Central memory CD8-positive, alpha-beta T cell (primary cell): Measurements from ENCODE around the gene KCNMB3.
A peak's percentile ranks its signal among the peaks of the same experiment; 100 is the strongest.
"Not testable (repeated sequence)": the region's sequence is repeated elsewhere in the genome, so short reads cannot be mapped to it uniquely, and the experiment has no call there.

Source experiments
- ATAC-seq: fragments of 150-1000 bp; cut with Tn5 transposase; replicated peaks from 2 replicates; pipeline ENCODE4 v1.10.0; 2022; ENCODE audit warnings: mild to moderate bottlenecking, moderate FRiP score, moderate number of reproducible peaks; ENCODE audit not compliant: poor library complexity, severe bottlenecking; ENCODE audit errors: extremely low read depth
- DNase-seq, 2 donors: peaks; one replicate each; pipeline ENCODE4 v3.0.0; 2021; ENCODE audit warnings: low spot score in 2 of 2
- H3K27ac Mint-ChIP-seq: one replicate; pipeline ENCODE4 v1.8.0; 2022; ENCODE audit warnings: low read depth, mild to moderate bottlenecking, moderate library complexity, mixed read lengths
- H3K27me3 Mint-ChIP-seq: one replicate; pipeline ENCODE4 v1.8.0; 2022; ENCODE audit warnings: mixed read lengths
- H3K36me3 Mint-ChIP-seq: one replicate; pipeline ENCODE4 v1.8.0; 2022; ENCODE audit warnings: mild to moderate bottlenecking, moderate library complexity, mixed read lengths; ENCODE audit not compliant: insufficient read depth
- H3K4me1 Mint-ChIP-seq: one replicate; pipeline ENCODE4 v1.8.0; 2022; ENCODE audit warnings: mixed read lengths
- H3K4me3 Mint-ChIP-seq: one replicate; pipeline ENCODE4 v1.8.0; 2022; ENCODE audit warnings: mild to moderate bottlenecking, moderate library complexity, mixed read lengths
- H3K9me3 Mint-ChIP-seq: one replicate; pipeline ENCODE4 v1.8.0; 2022; ENCODE audit warnings: mixed read lengths

The KCNMB3 gene

DNA sequence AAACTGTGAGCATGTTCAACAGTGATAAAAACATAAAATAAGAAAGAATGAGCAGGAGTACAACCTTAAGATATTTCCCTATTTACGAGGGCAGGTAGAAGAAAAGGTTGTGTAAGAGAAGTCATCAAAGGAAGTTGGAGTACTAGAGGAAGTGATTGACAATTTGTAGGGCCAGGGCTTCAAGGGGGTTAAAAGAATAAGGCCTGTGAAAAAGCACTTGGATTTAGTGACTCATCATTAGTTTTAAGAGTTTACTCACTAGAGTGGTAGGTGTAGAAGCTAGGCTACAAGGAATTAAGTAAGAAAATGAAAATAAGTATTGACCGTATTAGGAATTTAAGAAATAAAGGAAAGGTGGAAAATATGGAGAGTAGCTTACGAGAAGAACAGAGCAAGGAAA is 23.6 kb downstream of the KCNMB3 start:
- Mint-ChIP-seq H3K36me3 (peaks cover 37% of the 10 kb centered on the region), H3K9me3 (no peaks in the 10 kb centered on the region), H3K4me1 (no peaks in the 10 kb centered on the region), H3K27ac (no peak overlapping the region), H3K27me3 (no peaks in the 10 kb centered on the region), H3K4me3 (no peak overlapping the region)
- DNase-seq (no peak), ATAC-seq (no peak)

DNA sequence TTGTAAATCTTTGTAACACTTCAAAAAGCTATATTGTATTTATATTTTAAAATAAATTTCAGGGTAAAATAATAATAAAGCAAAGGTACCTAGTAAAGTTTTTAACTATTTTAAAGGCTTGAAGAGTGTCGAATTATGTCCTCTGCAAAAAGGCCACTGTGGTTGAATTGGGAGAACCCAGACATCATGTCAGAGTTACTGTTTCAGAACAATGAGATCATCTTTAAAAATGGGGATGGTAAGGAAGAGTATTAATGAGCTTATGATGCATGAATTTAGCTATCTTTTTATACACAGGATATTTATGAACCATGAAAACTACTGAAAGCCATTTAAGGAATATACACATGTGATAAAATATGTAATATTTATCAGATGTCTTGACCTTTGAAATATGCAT is 26.3 kb downstream of the KCNMB3 start:
- Mint-ChIP-seq H3K36me3 (peaks cover 25% of the 10 kb centered on the region), H3K4me1 (no peaks in the 10 kb centered on the region), H3K4me3 (no peak overlapping the region), H3K27me3 (no peaks in the 10 kb centered on the region), H3K9me3 (no peaks in the 10 kb centered on the region), H3K27ac (no peak overlapping the region)
- DNase-seq (no peak), ATAC-seq (no peak)

DNA sequence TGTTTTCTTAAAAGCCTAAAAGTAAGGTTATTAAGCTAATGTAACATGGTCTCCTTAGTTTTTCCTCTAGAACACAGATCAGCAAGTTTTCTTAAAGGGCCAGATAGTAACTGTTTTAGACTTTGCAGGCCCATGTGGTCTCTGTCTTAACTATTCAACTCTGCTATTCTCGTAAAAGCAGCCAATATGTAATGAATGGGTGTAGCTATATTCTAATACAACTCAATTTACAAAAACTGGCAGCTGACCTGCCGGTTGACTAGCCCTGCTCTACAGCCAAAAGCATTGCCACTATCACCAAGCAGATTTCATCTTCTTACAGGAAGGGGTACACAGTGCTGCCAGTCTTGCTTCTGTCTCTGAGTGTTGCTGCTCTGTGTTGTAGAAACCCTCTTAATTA is 27.4 kb downstream of the KCNMB3 start:
- H3K27ac Mint-ChIP-seq, result no peak overlapping the region
- no peak for ATAC-seq
- H3K4me1 Mint-ChIP-seq, result no peaks in the 10 kb centered on the region

DNA sequence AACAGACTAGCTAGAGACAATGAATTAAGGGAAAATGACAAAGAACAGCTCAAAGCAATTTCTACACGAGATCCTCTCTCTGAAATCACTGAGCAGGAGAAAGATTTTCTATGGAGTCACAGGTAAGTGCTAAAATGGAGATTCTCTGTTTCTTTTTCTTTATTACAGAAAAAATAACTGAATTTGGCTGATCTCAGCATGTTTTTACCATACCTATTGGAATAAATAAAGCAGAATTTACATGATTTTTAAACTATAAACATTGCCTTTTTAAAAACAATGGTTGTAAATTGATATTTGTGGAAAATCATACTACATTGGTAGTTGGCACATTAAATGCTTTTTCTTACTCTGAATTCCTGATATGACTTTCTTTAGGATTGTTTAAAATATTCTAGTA is 32.7 kb downstream of the KCNMB3 start:
- H3K4me1 Mint-ChIP-seq, DNase-seq, H3K9me3 Mint-ChIP-seq, H3K27me3 Mint-ChIP-seq, H3K4me3 Mint-ChIP-seq, H3K27ac Mint-ChIP-seq, ATAC-seq: not testable (repeated sequence)
- H3K36me3 Mint-ChIP-seq, result peaks cover 12% of the 10 kb centered on the region

More for the DNA sequence above, 27.4 kb downstream of the KCNMB3 start:
- DNase-seq, result no peak
- no peak overlapping the region for H3K4me3 Mint-ChIP-seq
- no peaks in the 10 kb centered on the region for H3K27me3 Mint-ChIP-seq
- H3K9me3 Mint-ChIP-seq, result no peaks in the 10 kb centered on the region
- H3K36me3 Mint-ChIP-seq, result peaks cover 28% of the 10 kb centered on the region

DNA sequence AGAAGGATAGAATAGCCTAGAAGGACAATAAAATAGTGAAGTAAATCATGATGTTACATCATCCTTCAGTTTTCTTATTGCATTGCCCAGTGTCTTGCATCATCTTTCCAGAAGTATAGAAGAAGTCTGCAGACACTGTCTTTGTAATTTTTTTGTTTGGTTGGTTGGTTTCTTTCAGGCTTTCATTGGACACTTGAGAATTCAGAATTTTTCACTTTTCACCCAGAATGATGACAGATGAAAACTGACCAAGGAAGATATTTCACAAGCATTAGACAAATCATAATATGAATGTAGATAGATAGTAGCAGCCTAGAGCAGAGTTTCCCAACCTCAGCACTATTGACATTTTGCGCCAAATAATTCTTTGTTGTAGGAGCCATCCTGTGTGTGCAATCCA is 35.4 kb downstream of the KCNMB3 start:
- H3K9me3 Mint-ChIP-seq, H3K27me3 Mint-ChIP-seq, DNase-seq, H3K4me1 Mint-ChIP-seq, H3K4me3 Mint-ChIP-seq, H3K27ac Mint-ChIP-seq, ATAC-seq: not testable (repeated sequence)
- H3K36me3 Mint-ChIP-seq, result peaks cover 12% of the 10 kb centered on the region

DNA sequence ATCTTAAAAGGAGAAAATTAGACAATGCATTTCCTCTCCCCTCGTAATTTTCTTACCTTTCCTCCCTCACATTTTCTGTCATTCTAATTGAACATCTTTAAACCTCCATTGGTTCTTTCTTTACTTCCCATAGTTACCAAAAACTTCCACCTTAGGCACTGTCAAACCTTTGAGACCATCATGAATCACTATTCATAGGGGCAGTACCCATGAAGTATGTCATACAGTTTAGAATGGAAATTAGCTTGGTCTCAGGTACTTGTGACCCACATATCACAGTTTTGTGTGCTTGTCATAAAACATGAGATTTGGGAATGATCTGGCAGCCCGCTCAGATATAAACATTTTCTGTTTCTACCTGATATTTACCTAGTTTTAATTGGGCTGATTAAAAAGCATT is 50.1 kb downstream of the KCNMB3 start:
- no peak for ATAC-seq
- Mint-ChIP-seq H3K27me3 (no peaks in the 10 kb centered on the region), H3K9me3 (no peaks in the 10 kb centered on the region), H3K36me3 (peaks cover 40% of the 10 kb centered on the region), H3K27ac (no peak overlapping the region), H3K4me3 (no peak overlapping the region), H3K4me1 (peaks cover 21% of the 10 kb centered on the region)
- DNase-seq, result no peak

DNA sequence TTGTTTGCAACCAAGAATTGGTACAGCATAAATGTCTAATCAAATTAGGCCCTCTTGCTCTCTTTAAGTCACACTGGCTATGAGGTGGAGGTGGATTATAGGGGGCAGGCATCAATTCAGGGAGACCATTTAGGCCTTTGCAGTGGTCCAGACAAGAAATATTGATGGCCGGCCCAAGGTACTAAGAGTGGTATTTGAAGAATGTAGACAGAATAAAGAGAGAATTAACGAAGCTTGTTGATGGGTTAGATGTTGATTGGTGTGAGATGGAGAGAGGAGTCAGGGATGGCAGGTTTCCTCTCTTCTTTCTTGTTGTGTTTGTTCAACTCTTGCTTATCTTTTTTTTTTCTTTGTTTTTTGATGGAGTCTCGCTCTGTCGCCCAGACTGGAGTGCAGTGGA is 54.2 kb downstream of the KCNMB3 start:
- no peaks in the 10 kb centered on the region for H3K9me3 Mint-ChIP-seq
- H3K27ac Mint-ChIP-seq, result peak overlapping the region; percentile 84
- DNase-seq (no peak), ATAC-seq (no peak)
- no peaks in the 10 kb centered on the region for H3K27me3 Mint-ChIP-seq
- no peak overlapping the region for H3K4me3 Mint-ChIP-seq
- peaks cover 51% of the 10 kb centered on the region for H3K4me1 Mint-ChIP-seq
- peaks cover 15% of the 10 kb centered on the region for H3K36me3 Mint-ChIP-seq

DNA sequence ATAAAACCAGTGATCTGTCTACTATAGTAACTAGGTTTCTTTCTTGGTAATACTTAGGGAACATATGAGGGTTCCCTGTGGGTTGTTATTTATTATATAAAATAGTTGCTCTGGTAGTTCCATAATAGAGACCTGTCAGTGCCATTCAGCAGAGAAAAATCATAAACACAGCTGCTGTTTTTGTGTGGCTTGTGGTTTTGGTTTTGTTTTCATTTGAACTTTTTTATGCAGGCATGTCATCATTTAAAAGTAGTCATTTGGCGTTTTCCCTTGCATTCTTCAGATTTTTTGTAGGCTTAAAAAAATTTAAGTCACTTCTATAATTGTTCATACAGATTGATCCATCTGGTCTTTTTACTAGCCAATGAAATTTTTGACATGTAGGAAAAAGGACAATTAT is 54.8 kb downstream of the KCNMB3 start:
- Mint-ChIP-seq H3K36me3 (peaks cover 10% of the 10 kb centered on the region), H3K27ac (peak overlapping the region; percentile 84), H3K4me3 (no peak overlapping the region), H3K9me3 (no peaks in the 10 kb centered on the region), H3K4me1 (peaks cover 51% of the 10 kb centered on the region), H3K27me3 (no peaks in the 10 kb centered on the region)
- DNase-seq (no peak), ATAC-seq (peak; percentile 78)

DNA sequence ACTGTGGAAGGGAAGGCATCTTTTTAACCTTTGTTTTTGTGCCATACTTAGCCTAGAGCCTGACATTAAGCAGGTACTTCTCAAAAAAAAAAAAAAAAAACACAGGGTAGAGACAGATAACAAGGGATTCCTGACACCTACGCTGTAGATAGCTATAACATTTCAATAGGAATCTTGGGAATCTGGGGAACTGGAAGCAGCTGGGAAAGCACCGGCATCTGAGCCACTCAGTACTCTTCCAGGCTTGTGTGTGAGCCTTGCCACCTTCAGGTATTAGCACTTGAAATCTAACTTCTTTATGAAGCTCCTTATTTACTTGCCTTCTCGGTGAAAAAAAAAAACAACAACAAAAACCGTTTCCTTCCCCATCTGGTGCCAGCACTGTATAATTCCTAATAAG is 56.0 kb downstream of the KCNMB3 start:
- ATAC-seq (no peak), DNase-seq (no peak)
- Mint-ChIP-seq H3K9me3 (no peaks in the 10 kb centered on the region), H3K4me3 (no peak overlapping the region), H3K4me1 (peaks cover 63% of the 10 kb centered on the region), H3K27ac (peak overlapping the region; percentile 60), H3K36me3 (peaks cover 7% of the 10 kb centered on the region), H3K27me3 (no peaks in the 10 kb centered on the region)
